ENCODE measurements around the gene SEM1. TPM values are rescaled to one million over a fixed set of nuclear protein-coding genes. Genes with fewer than 3 reads are reported as not detected.

The SEM1 gene
- total and polyA plus RNA-seq, 9 of the 15 experiments (the other 6 are each of a cell fraction or from before 2014, with no cell fraction given), result 74.7 to 938 (median 454) TPM

DNA sequence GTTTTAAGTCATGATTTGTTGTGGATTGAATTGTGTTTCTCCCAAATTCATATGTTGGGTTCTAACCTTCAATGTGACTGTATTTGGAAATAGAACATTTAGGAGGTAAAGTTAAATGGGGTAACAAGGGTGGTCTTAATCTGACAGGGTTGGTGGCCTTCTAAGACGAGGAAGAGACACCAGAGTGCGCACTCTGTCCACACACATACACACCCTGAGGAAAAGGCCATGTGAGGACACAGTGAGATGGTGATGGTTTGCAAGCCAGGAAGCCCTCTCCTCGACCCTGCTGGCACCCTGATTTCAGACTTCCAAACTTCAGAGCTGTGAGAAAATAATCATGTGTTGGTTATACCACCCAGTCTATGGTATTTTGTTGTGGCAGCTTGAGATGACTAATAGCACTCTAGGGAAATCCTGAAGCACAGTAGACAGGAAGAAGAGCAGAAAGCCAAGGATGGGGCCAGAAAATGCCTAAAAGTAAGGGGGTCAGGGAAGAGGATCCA, 28.0 kb upstream of the SEM1 start:
- Histone ChIP-seq H4K20me1 (replicated peaks; ENCODE audit: control insufficient read depth, insufficient read depth, low read length) (no peaks in the 10 kb centered on the region), H3K36me3 (ENCODE audit: control insufficient read depth, insufficient read depth, low read length) (no peaks in the 10 kb centered on the region), H3K27ac (ENCODE audit: extremely low read depth, low read depth, low read length) (no peak overlapping the region), H3K4me3 (no peak overlapping the region), H3K27me3 (ENCODE audit: control insufficient read depth in 2 of 2, insufficient read depth in 2 of 2, low read length in 2 of 2) (peaks cover 2 to 11% of the 10 kb centered on the region in 2 experiments; a peak in 4 of 5 replicates), H3K4me1 (replicated peaks in 1 of 2; ENCODE audit: control insufficient read depth in 2 of 2, insufficient read depth in 2 of 2, low read length in 2 of 2) (no peaks in the 10 kb centered on the region), H3K4me2 (ENCODE audit: insufficient read depth, low read length) (no peak overlapping the region), H2AFZ (ENCODE audit: low read depth, low read length) (no peak overlapping the region), H3K9ac (ENCODE audit: insufficient read depth in 1 of 2, low read depth in 2 of 2, low read length in 2 of 2) (no peak overlapping the region), H3K79me2 (ENCODE audit: control insufficient read depth, insufficient read depth, low read length) (no peaks in the 10 kb centered on the region), H3K9me3 (replicated peaks; ENCODE audit: control insufficient read depth, insufficient read depth, low read depth, low read length) (no peaks in the 10 kb centered on the region), H3K9me1 (ENCODE audit: control insufficient read depth, insufficient read depth, low read length) (no peaks in the 10 kb centered on the region)
- DNase-seq (ENCODE audit: extremely low read depth in 1 of 4, low spot score in 3 of 4), result no peak
- intact Hi-C loops (cut with micrococcal nuclease), result no loop called here
- ATAC-seq, result no peak
- ChIA-PET CTCF (ENCODE audit: low intra/inter-chr PET ratio) (no interaction called here), POLR2A (no interaction called here)
- 0% methylated on average over 3 of the region's 3 CpGs for WGBS (ENCODE audit: insufficient coverage, low coverage, missing lambda C conversion rate)
- in situ Hi-C loops (cut with MboI), result no loop called here
- TF ChIP-seq SP2 (IDR thresholded peaks at IDR 0.05; ENCODE audit: extremely low read depth, low read depth, low read length, poor library complexity, severe bottlenecking) (no peak), MBD1 (CRISPR knock-in tag; IDR thresholded peaks at IDR 0.05) (no peak), BHLHE40 (IDR thresholded peaks at IDR 0.05; ENCODE audit: low read length) (no peak), WHSC1 (IDR thresholded peaks at IDR 0.05; ENCODE audit: low read length) (no peak)
- TF ChIP-seq, protein P1, sequence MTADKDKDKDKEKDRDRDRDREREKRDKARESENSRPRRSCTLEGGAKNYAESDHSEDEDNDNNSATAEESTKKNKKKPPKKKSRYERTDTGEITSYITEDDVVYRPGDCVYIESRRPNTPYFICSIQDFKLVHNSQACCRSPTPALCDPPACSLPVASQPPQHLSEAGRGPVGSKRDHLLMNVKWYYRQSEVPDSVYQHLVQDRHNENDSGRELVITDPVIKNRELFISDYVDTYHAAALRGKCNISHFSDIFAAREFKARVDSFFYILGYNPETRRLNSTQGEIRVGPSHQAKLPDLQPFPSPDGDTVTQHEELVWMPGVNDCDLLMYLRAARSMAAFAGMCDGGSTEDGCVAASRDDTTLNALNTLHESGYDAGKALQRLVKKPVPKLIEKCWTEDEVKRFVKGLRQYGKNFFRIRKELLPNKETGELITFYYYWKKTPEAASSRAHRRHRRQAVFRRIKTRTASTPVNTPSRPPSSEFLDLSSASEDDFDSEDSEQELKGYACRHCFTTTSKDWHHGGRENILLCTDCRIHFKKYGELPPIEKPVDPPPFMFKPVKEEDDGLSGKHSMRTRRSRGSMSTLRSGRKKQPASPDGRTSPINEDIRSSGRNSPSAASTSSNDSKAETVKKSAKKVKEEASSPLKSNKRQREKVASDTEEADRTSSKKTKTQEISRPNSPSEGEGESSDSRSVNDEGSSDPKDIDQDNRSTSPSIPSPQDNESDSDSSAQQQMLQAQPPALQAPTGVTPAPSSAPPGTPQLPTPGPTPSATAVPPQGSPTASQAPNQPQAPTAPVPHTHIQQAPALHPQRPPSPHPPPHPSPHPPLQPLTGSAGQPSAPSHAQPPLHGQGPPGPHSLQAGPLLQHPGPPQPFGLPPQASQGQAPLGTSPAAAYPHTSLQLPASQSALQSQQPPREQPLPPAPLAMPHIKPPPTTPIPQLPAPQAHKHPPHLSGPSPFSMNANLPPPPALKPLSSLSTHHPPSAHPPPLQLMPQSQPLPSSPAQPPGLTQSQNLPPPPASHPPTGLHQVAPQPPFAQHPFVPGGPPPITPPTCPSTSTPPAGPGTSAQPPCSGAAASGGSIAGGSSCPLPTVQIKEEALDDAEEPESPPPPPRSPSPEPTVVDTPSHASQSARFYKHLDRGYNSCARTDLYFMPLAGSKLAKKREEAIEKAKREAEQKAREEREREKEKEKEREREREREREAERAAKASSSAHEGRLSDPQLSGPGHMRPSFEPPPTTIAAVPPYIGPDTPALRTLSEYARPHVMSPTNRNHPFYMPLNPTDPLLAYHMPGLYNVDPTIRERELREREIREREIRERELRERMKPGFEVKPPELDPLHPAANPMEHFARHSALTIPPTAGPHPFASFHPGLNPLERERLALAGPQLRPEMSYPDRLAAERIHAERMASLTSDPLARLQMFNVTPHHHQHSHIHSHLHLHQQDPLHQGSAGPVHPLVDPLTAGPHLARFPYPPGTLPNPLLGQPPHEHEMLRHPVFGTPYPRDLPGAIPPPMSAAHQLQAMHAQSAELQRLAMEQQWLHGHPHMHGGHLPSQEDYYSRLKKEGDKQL (CRISPR knock-in tag; IDR thresholded peaks at IDR 0.05; ENCODE audit: borderline replicate concordance), result no peak
- no TSS peak for BruUV-seq (replicated peaks)
- no peak for FAIRE-seq
